Measurements from ENCODE around the gene SEZ6L. TPM values are rescaled to one million over a fixed set of nuclear protein-coding genes. Genes with fewer than 3 reads are reported as not detected.

SEZ6L gene
- total and polyA plus RNA-seq, 10 of the 15 experiments (the other 5 are each of a cell fraction or from before 2014, with no cell fraction given) = not detected

DNA sequence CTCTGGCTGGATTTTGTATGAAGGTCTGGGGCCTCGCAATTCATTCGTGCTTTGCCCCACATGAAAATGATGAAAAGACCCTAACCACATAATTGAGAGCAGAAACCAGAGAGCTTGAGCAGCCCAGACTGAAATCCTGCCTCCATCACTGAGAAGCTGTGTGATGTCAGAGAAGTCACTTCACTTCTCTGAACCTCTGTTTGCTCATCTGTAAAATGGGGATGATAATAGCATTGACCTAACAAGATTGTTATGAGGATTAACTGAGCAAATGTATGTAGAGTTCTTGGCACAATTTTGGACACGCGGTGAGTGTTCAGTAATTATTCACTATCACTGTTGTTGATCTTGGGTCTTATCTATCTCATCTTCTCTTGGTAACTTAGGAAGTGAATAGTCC, 203.6 kb downstream of the SEZ6L start:
- Histone ChIP-seq H3K36me3 (ENCODE audit: control insufficient read depth in 2 of 2, insufficient read depth in 2 of 2, low read length in 1 of 2) (no peaks in the 10 kb centered on the region), H3K79me2 (ENCODE audit: control insufficient read depth, insufficient read depth, low read length) (no peaks in the 10 kb centered on the region), H4K20me1 (ENCODE audit: control insufficient read depth, insufficient read depth) (no peaks in the 10 kb centered on the region), H3K27me3 (replicated peaks in 1 of 2; ENCODE audit: control insufficient read depth in 2 of 2, insufficient read depth in 2 of 2, low read length in 1 of 2) (no peaks in the 10 kb centered on the region; a peak in 1 of 4 replicates), H3K9ac (ENCODE audit: control insufficient read depth, insufficient read depth, low read length) (no peak overlapping the region), H3K9me3 (replicated peaks; ENCODE audit: control insufficient read depth, insufficient read depth, low read length) (no peaks in the 10 kb centered on the region), H2AFZ (ENCODE audit: control insufficient read depth, low read depth, low read length) (no peak overlapping the region), H3K4me1 (ENCODE audit: control insufficient read depth, insufficient read depth, low read length) (no peaks in the 10 kb centered on the region), H3K27ac (ENCODE audit: control insufficient read depth, insufficient read depth) (no peak overlapping the region), H3K4me2 (ENCODE audit: control insufficient read depth, insufficient read depth) (no peak overlapping the region), H3K4me3 (no peak overlapping the region)
- intact Hi-C loops (cut with micrococcal nuclease; ENCODE audit: unreplicated experiment) = no loop called here
- ChIA-PET POLR2A (no interaction called here), CTCF (interaction anchor here (1.5 kb wide), 1 partner anchor 88 kb away, joined by 4 read pairs; no protein-coding TSS in a partner anchor), SMC1A (ENCODE audit: uncharacterized antibody, unreplicated experiment) (no interaction called here), RAD21 (ENCODE audit: unreplicated experiment) (interaction anchor here (1.1 kb wide), 1 partner anchor 89 kb away, joined by 3 read pairs; no protein-coding TSS in a partner anchor)
- BruUV-seq (replicated peaks) = no TSS peak
- ATAC-seq (no peak), FAIRE-seq (no peak), DNase-seq (ENCODE audit: low read depth, low spot score) (no peak)
- no peak for TF ChIP-seq ZNF274 (IDR thresholded peaks at IDR 0.05; ENCODE audit: insufficient read depth, insufficient read length)
- TF ChIP-seq RCOR1 (conservative IDR thresholded peaks at IDR 0.05; ENCODE audit: low read depth, low read length) = no peak
- no peak for TF ChIP-seq HDGF (IDR thresholded peaks at IDR 0.05)
- TF ChIP-seq CBX5 (IDR thresholded peaks at IDR 0.05; ENCODE audit: low read depth) = no peak
- TF ChIP-seq, protein P1, sequence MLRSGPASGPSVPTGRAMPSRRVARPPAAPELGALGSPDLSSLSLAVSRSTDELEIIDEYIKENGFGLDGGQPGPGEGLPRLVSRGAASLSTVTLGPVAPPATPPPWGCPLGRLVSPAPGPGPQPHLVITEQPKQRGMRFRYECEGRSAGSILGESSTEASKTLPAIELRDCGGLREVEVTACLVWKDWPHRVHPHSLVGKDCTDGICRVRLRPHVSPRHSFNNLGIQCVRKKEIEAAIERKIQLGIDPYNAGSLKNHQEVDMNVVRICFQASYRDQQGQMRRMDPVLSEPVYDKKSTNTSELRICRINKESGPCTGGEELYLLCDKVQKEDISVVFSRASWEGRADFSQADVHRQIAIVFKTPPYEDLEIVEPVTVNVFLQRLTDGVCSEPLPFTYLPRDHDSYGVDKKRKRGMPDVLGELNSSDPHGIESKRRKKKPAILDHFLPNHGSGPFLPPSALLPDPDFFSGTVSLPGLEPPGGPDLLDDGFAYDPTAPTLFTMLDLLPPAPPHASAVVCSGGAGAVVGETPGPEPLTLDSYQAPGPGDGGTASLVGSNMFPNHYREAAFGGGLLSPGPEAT (IDR thresholded peaks at IDR 0.05; ENCODE audit: low read depth) = no peak
- TF ChIP-seq ZNF24 (IDR thresholded peaks at IDR 0.05) = no peak
- no peak for TF ChIP-seq TAF1 (IDR thresholded peaks at IDR 0.05; ENCODE audit: borderline replicate concordance, low read depth, low read length)
- TF ChIP-seq, protein P2, sequence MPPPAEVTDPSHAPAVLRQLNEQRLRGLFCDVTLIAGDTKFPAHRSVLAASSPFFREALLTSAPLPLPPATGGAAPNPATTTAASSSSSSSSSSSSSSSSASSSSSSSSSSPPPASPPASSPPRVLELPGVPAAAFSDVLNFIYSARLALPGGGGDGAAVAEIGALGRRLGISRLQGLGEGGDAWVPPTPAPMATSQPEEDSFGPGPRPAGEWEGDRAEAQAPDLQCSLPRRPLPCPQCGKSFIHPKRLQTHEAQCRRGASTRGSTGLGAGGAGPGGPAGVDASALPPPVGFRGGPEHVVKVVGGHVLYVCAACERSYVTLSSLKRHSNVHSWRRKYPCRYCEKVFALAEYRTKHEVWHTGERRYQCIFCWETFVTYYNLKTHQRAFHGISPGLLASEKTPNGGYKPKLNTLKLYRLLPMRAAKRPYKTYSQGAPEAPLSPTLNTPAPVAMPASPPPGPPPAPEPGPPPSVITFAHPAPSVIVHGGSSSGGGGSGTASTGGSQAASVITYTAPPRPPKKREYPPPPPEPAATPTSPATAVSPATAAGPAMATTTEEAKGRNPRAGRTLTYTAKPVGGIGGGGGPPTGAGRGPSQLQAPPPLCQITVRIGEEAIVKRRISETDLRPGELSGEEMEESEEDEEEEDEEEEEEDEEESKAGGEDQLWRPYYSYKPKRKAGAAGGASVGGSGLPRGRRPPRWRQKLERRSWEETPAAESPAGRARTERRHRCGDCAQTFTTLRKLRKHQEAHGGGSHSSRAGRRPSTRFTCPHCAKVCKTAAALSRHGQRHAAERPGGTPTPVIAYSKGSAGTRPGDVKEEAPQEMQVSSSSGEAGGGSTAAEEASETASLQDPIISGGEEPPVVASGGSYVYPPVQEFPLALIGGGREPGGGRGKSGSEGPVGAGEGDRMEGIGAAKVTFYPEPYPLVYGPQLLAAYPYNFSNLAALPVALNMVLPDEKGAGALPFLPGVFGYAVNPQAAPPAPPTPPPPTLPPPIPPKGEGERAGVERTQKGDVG (CRISPR knock-in tag; IDR thresholded peaks at IDR 0.05) = no peak
- no peak for TF ChIP-seq RAD21 (IDR thresholded peaks at IDR 0.05; ENCODE audit: insufficient read depth, low read depth, low read length)
- no peak for TF ChIP-seq FOXM1 (IDR thresholded peaks at IDR 0.05; ENCODE audit: low read depth, low read length)
- no peak for TF ChIP-seq CHD1 (IDR thresholded peaks at IDR 0.05; ENCODE audit: low read depth, low read length)
- TF ChIP-seq SREBF1 (IDR thresholded peaks at IDR 0.05; ENCODE audit: low read length) = no peak
- TF ChIP-seq EZH2 (IDR thresholded peaks at IDR 0.05; ENCODE audit: borderline replicate concordance, control insufficient read depth, low read depth, low read length) = no peak
- TF ChIP-seq RUNX3 (IDR thresholded peaks at IDR 0.05; ENCODE audit: low read length) = no peak
- TF ChIP-seq, protein P3, sequence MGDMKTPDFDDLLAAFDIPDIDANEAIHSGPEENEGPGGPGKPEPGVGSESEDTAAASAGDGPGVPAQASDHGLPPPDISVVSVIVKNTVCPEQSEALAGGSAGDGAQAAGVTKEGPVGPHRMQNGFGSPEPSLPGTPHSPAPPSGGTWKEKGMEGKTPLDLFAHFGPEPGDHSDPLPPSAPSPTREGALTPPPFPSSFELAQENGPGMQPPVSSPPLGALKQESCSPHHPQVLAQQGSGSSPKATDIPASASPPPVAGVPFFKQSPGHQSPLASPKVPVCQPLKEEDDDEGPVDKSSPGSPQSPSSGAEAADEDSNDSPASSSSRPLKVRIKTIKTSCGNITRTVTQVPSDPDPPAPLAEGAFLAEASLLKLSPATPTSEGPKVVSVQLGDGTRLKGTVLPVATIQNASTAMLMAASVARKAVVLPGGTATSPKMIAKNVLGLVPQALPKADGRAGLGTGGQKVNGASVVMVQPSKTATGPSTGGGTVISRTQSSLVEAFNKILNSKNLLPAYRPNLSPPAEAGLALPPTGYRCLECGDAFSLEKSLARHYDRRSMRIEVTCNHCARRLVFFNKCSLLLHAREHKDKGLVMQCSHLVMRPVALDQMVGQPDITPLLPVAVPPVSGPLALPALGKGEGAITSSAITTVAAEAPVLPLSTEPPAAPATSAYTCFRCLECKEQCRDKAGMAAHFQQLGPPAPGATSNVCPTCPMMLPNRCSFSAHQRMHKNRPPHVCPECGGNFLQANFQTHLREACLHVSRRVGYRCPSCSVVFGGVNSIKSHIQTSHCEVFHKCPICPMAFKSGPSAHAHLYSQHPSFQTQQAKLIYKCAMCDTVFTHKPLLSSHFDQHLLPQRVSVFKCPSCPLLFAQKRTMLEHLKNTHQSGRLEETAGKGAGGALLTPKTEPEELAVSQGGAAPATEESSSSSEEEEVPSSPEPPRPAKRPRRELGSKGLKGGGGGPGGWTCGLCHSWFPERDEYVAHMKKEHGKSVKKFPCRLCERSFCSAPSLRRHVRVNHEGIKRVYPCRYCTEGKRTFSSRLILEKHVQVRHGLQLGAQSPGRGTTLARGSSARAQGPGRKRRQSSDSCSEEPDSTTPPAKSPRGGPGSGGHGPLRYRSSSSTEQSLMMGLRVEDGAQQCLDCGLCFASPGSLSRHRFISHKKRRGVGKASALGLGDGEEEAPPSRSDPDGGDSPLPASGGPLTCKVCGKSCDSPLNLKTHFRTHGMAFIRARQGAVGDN (IDR thresholded peaks at IDR 0.05) = no peak
- in situ Hi-C loops (cut with MboI) = no loop called here
- WGBS (ENCODE audit: insufficient coverage, insufficient replicate concordance, low lambda C conversion rate, missing lambda C conversion rate) = 66% methylated on average over 4 of the region's 4 CpGs
